ENCODE results near the gene DPY30.

- TF ChIP-seq CTCF (IDR thresholded peaks at IDR 0.05), result no peak
- no peak for TF ChIP-seq POLR2AphosphoS5 (IDR thresholded peaks at IDR 0.05)
Measured at GRCh38 chr2:31992934-31993333, 46.7 kb downstream of the DPY30 start.
